GM18951 (cell line): ENCODE measurements around the gene FGFRL1.

Source experiments
- POLR2A ChIP-seq: IDR thresholded peaks from 4 replicates; pipeline ENCODE4 v1.6.1; 2011; ENCODE audit warnings: mild to moderate bottlenecking; ENCODE audit not compliant: insufficient read length, insufficient read depth; ENCODE audit errors: extremely low read depth
- in situ Hi-C: fragments of 300-500 bp; cut with MboI; formaldehyde crosslinking; loops from one replicate; pipeline ENCODE4 v1.12.0; 2022; ENCODE audit warnings: low sequenced_read_pairs, mixed read lengths, inconsistent platforms; ENCODE audit not compliant: unreplicated experiment

The FGFRL1 gene

DNA sequence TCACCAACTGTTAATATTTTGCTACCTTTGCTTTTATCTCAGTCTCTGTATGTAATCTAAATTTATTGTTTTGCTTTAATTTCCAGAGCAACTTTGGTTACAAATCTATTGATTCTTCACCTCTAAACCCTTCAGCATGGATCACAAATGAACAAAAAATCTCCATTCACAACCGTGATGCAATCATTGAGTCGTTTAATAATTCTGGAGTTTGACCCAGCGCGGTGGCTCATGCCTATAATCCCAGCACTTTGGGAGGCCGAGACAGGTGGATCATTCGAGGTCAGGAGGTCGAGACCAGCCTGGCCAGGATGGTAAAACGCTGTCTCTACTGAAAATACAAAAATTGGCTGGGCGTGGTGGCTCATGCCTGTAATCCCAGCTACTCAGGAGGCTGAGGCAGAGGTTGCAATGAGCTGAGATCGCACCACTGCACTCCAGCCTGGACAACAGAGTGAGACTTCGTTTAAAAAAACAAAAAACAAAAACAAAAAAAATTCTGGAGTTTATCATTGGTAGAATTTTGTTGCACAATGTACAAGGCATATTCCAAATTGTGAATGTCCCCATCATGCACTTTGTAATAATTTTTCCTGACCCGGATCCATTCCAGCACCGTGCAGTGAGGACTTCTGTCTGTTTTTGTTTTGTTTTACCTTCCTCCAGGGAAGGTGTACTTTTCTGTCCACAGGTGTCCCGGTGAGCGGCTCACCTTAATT, 26.9 kb upstream of the FGFRL1 start:
- in situ Hi-C loops: no loop called here
- TF ChIP-seq POLR2A: no peak

DNA sequence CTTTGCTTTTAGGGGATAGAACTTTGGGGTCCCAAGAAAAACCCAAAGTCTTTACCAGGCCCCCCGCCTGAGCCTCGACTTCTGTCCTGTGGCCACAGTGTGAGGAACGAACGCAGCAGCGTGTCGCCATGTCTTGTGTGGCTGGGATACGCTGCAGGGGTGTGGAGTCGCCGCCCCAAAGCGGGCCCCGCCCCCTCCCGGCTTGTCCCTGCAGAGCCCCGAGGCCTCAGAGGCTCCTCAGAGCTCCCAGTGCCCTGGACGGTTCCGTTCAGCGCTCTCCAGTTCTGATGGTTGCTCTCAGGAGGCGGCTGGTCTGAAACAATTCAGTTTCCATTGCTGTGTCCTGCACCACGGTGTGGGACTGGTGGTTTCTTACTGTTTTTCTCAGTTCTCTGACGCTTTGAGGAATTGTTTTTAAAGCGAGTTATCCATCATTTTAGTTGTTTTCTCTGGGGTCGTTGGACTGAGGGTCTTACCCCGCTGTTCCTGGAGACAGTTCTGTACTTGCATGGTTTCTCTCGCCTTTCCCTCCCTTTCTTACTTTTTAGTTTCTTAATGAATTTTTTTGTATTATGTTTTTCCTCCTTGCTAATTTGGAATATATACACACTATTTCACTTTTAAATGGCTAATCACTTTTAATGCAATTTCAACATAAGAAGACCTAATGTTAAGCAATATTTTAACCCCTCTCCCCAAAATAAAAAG, 26.1 kb upstream of the FGFRL1 start:
- TF ChIP-seq POLR2A: no peak
- in situ Hi-C loops: no loop called here

DNA sequence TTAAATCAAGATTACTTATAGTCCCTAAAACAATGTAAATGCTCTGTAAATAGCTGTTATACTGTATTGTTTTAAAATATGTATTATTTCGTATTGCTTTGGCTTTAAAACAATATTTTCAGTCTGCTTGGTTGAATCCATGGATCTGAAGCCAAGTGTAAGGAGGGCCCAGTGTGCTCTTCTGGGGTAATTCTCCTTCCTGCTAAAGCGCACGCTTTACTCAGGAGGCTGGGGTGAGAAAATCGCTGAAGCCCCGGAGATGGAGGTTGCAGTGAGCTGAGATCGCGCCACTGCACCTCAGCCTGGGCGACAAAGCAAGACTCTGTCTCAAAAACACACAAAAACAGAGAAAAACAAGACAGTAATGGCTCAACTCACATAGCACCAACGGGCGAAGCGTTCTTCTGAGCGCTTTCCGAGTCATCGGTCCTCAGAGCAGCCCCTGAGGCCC, 25.0 kb upstream of the FGFRL1 start:
- no peak for TF ChIP-seq POLR2A

DNA sequence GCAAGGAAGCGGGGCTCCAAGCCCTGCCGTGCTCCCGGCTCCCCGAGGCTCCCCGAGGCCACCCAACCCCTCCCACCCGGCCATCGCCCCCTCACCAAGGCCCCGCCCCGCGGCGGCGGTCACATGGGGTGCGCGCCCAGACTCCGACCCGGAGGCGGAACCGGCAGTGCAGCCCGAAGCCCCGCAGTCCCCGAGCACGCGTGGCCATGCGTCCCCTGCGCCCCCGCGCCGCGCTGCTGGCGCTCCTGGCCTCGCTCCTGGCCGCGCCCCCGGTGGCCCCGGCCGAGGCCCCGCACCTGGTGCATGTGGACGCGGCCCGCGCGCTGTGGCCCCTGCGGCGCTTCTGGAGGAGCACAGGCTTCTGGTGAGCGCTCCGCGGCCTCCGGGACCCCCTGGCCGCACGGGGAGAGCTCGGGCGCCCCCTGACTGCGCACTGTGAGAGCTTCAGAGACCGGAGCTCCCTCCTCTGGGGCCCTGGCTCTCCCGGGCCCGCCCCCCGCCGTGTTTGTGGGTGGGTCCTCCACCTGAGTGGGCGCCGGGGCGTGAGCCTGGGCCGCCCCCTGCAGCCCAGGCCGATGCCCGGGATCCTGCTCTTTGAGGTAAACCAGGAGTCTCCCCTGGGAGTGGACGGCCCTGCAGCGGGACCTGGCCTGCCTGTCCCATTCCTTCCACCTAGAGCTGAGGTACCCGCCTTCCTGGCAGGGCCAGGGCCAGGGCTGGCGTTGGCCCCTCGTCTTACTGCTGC, 24.4 kb upstream of the FGFRL1 start, which contains the start of gene IDUA:
IDUA (plus strand) TSS at position 166 of the 745 bp plus-strand sequence; CDS start at position 207, 41 bp downstream.
- in situ Hi-C loops: no loop called here
- peak; percentile 47 for TF ChIP-seq POLR2A

More for the DNA sequence above, 25.0 kb upstream of the FGFRL1 start:
- in situ Hi-C loops: no loop called here

DNA sequence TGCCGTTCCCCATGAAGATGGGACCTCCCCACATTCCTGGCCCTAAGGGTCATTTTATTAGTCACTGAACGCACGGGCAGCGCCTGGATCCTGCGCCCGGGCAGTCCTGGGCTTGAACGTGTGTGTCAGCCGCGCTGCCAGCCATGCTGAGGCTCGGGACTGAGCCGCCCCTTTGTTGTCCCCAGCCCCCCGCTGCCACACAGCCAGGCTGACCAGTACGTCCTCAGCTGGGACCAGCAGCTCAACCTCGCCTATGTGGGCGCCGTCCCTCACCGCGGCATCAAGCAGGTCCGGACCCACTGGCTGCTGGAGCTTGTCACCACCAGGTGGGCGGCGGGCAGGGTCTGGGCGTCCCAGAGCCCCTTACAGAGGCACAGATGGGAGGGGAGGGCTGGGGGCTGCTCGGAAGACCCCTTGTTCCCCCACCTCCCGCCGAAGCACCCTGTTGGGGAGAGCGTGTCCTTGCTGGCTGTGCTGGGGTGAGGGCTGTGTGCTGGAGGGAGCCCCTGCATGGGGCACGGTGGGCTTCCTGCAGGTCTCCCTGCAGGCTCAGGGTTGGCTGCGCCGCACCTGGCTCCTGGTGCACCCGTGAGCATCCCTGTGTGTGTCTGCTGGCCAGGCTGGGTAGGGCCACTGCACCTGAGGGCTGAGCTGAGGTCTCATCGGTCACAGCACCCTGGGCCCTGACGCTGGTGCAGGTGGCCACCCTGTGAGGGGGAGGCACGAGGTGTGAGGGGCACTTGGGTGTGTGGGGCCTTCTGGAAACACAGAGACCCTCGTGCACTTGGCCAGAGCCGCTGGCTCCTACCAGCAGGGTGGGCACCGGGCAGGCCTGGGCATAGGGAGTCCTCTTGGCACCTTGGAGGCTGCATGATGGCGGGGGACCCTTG, 23.6 kb upstream of the FGFRL1 start:
- TF ChIP-seq POLR2A: no peak
- in situ Hi-C loops: no loop called here

DNA sequence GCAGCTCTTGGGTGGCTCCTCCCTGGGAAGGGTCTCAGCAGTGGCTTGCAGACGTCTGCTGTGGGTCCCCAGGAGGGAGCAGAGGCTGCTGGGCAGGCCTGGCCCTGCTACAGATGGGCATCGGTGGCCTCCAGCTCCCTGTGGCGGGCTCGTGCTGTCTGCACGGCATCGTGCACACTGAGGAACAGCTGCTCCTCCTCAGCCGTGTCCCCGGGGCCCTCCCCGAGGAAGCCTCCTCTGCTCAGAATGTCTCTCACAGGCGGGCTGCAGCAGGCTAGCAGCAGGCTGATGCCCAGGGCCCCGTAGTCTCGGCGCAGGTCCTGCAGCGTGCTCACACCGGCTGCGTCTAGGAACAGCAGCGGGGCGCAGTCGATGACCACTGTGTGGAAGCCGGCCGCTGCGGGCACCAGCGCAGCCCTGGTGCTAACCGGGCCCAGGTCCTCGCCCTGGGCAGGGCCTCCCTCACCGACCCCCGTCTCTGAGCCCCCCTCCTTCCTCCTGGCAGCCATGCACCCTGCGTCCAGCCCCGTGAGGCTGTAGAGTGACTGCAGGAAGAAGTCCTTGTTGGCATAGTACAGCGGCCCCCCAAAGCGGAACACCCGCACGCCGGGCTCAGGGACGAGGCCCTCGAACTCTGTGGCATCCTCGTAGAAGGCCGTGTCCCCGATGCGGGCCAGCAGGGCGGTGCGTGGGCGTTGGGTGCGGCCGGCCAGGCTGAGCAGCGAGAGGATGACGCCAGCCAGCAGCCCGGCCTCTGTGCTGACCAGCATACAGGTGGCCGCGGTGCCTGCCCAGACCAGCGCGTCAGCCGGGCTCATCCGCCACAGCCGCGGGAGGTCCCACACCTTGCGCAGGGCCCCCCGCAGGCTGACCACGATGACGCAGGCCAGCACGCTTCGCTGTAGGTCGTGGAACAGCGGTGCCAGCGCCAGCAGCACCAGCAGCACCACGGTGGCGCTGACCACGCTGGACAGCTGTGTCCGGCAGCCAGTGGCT, 22.4 kb upstream of the FGFRL1 start:
- in situ Hi-C loops: no loop called here
- no peak for TF ChIP-seq POLR2A

DNA sequence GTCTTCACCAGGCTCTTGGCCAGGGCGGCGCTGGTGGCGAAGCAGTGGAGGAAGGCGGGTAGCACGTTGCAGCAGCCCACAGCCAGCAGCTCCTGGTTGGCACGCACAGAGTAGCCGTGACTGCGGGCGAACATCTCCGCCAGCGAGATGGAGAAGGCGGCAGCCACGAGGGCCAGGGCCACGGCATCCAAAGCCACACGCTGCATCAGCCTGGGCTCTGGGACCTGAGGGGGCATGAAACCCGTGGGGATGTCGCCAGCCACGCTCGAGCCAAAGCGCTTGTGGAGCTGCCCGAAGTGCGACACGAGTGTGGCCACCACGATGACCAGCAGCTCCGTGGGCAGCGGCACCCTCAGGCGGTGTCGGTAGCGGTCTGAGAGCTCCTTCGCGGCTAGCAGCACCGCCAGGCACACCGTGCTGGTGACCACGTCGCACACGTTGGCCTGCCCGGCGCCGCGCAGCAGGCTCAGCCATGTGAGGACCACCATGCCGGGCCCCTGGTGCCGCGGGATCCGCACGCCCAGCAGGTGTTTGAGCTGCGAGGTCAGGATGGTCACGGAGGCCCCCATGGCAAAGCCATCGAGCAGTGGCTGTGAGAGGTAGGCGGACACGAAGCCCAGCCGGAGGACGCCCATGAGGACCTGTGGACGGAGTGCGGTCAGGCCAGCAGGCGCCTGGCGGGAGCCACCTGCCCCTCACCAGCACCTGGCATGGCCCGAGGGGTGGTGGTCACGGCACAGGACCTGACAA, 21.5 kb upstream of the FGFRL1 start:
- TF ChIP-seq POLR2A: no peak
- in situ Hi-C loops: no loop called here

DNA sequence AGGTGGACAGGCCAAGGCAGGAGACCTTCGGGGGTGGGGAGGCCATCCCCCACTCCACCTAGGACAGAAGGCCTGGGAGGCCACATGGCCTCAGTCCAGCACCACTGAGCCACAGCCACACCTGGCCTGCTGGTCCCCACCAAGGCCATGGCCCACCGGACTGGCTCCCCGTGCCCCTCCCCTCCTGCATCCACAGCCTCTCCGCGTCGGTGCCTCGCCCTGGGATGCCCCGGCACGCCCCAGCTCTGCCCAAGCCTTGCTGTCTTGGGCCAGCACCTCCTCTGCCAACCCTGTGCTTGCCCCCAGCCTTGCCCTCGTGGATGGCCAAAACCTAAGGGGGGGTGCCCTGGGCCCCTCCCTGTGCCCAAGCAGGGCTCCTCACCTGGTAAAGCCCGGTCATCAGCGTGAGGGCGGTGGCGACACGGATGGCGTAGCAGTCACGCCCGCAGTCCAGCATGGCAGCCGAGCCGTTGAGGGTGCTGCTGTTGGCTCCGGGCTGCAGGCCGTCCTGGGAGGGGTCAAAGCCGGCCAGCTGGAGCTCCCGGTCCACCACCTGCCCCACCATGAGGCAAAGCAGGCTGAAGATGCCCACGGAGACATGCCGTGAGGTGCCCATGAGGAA, 20.6 kb upstream of the FGFRL1 start:
- in situ Hi-C loops: no loop called here
- TF ChIP-seq POLR2A: no peak

DNA sequence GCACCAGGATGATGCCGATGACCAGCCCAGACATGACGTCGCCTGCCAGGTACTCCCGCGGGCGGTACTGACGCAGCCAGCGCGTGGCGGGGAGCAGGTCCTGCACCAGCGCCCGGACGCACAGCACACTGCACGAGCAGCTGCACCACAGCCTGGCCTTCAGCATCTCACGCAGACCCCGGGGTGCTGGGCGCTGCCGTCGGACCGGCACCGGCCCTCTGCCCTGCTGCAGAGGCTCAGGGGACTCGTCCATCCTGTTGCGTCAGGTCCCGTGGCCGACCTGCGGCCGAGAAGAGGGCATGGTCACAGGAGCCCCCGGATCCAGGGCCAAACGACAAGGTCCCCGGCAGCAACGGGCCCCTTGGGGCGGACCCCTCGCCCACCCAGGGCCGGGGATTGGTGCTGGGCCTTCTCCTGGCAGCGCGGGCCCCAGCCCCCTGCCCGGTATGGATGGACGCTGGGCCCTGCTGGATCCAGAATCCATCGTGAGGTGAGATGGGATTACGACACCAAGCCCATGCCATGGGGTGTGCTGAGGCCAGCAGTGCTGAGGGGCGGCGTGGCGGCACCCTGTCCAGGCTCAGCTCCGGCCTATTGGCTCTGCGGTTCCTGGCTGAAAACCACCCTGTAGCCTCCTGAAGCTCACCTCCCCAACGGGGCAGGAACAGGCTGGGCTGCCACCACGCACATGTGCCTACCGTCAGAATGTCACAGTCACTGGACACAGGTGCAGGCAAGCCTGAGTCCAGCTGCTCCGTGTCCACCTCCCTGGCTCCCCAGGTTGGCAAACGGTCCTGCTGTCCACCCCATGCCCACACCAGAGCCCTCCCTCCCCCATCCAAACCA, 19.8 kb upstream of the FGFRL1 start:
- in situ Hi-C loops: no loop called here
- no peak for TF ChIP-seq POLR2A
